Measurements from ENCODE around the gene CCK. TPM values are rescaled to one million over a fixed set of nuclear protein-coding genes. Genes with fewer than 3 reads are reported as not detected.
A peak's percentile ranks its signal among the peaks of the same experiment; 100 is the strongest.

Gene CCK
- total RNA-seq, 1 experiment from 2014 or later = not detected

- DNase-seq (ENCODE audit: low spot score) = no peak
Measured at GRCh38 chr3:42269647-42270046, 3.7 kb upstream of the CCK start.

- DNase-seq (ENCODE audit: low spot score) = no peak
Measured at GRCh38 chr3:42267878-42268277, 1.9 kb upstream of the CCK start.

GRCh38 chr3:42265059-42265991 is 660 bp downstream of the CCK start:
- DNase-seq (ENCODE audit: low spot score) = no peak

- no peak for DNase-seq (ENCODE audit: low spot score)
Measured at GRCh38 chr3:42264399-42265058, 1.5 kb downstream of the CCK start.

- no peak for DNase-seq (ENCODE audit: low spot score)
Measured at GRCh38 chr3:42263354-42264346, 2.3 kb downstream of the CCK start.

- DNase-seq (ENCODE audit: low spot score) = peak; percentile 16
Measured at GRCh38 chr3:42262525-42262924, 3.5 kb downstream of the CCK start.

GRCh38 chr3:42257007-42257406 is 9.0 kb downstream of the CCK start:
- DNase-seq (ENCODE audit: low spot score) = no peak

GRCh38 chr3:42256135-42256819 is 9.7 kb downstream of the CCK start:
- no peak for DNase-seq (ENCODE audit: low spot score)

GRCh38 chr3:42254566-42254965 is 11.4 kb downstream of the CCK start:
- DNase-seq (ENCODE audit: low spot score) = no peak

- no peak for DNase-seq (ENCODE audit: low spot score)
Measured at GRCh38 chr3:42250761-42251160, 15.2 kb downstream of the CCK start.

- peak; percentile 28 for DNase-seq (ENCODE audit: low spot score)
Measured at GRCh38 chr3:42247576-42248027, 18.4 kb downstream of the CCK start.

GRCh38 chr3:42246091-42246490 is 19.9 kb downstream of the CCK start:
- DNase-seq (ENCODE audit: low spot score) = no peak

- no peak for DNase-seq (ENCODE audit: low spot score)
Measured at GRCh38 chr3:42236611-42237010, 29.4 kb downstream of the CCK start.

- no peak for DNase-seq (ENCODE audit: low spot score)
Measured at GRCh38 chr3:42235532-42235931, 30.5 kb downstream of the CCK start.

- DNase-seq (ENCODE audit: low spot score) = no peak
Measured at GRCh38 chr3:42230860-42231259, 35.1 kb downstream of the CCK start.

- DNase-seq (ENCODE audit: low spot score) = peak; percentile 21
Measured at GRCh38 chr3:42229942-42230688, 35.9 kb downstream of the CCK start.

- no peak for DNase-seq (ENCODE audit: low spot score)
Measured at GRCh38 chr3:42229266-42229941, 36.6 kb downstream of the CCK start.

- DNase-seq (ENCODE audit: low spot score) = no peak
Measured at GRCh38 chr3:42228796-42229195, 37.2 kb downstream of the CCK start.

GRCh38 chr3:42226470-42227425 is 39.2 kb downstream of the CCK start:
- no peak for DNase-seq (ENCODE audit: low spot score)

Data from H4 (cell line).